ENCODE data around the gene VAV3. TPM values are rescaled to one million over a fixed set of nuclear protein-coding genes. Genes with fewer than 3 reads are reported as not detected.
A peak's percentile ranks its signal among the peaks of the same experiment; 100 is the strongest.

The VAV3 gene
- total and polyA plus RNA-seq, 10 of the 15 experiments (the other 5 are each of a cell fraction or from before 2014, with no cell fraction given): 0.84 to 5.5 (median 3.4) TPM

DNA sequence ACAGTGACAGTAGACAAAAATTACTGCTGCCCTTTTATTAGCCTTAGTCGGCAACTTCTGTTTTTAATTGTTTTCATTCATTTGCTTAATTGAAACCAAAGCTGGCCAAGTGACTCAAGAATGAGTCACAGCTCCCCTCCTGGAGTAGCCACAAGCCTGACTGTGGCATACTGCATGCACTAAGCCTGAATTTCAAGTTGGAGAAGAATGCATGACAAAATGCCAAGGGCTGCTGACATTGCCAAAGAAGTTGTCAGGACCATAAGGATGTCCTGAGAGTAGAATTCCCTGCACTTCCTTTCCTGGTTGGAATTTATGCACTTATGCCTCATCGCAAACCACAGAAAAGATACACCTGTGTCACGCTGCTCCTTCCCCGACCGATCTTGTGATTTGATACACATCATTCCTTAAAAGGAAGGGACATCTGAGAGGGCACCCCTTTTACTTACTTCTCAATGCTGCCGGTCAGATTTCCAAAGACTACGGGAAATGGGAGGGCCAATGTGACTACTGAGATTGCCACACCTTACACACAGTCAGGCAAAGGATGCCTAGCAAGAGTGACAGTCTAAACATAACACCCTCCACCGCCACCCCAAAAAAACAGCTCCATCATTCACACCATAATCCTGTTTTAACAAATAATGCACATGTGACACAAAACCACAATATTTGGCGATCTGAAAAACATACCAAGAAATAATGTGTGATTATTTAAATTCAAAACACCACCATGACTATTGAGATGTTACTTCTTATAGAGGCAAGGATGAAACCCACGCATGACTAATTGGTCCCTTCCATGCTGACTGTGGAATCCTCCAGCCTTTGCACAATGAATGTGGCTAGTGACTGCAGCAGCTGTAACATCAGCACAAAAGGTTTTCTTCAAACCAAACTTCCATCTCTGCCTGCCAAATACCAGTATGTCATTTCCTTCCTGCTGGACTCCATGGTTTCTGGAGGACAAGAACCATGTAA lies 28.2 kb downstream of the VAV3 start (continued):
- TF ChIP-seq, protein P1, sequence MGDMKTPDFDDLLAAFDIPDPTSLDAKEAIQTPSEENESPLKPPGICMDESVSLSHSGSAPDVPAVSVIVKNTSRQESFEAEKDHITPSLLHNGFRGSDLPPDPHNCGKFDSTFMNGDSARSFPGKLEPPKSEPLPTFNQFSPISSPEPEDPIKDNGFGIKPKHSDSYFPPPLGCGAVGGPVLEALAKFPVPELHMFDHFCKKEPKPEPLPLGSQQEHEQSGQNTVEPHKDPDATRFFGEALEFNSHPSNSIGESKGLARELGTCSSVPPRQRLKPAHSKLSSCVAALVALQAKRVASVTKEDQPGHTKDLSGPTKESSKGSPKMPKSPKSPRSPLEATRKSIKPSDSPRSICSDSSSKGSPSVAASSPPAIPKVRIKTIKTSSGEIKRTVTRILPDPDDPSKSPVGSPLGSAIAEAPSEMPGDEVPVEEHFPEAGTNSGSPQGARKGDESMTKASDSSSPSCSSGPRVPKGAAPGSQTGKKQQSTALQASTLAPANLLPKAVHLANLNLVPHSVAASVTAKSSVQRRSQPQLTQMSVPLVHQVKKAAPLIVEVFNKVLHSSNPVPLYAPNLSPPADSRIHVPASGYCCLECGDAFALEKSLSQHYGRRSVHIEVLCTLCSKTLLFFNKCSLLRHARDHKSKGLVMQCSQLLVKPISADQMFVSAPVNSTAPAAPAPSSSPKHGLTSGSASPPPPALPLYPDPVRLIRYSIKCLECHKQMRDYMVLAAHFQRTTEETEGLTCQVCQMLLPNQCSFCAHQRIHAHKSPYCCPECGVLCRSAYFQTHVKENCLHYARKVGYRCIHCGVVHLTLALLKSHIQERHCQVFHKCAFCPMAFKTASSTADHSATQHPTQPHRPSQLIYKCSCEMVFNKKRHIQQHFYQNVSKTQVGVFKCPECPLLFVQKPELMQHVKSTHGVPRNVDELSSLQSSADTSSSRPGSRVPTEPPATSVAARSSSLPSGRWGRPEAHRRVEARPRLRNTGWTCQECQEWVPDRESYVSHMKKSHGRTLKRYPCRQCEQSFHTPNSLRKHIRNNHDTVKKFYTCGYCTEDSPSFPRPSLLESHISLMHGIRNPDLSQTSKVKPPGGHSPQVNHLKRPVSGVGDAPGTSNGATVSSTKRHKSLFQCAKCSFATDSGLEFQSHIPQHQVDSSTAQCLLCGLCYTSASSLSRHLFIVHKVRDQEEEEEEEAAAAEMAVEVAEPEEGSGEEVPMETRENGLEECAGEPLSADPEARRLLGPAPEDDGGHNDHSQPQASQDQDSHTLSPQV (IDR thresholded peaks at IDR 0.05): no peak
- TF ChIP-seq JUNB (IDR thresholded peaks at IDR 0.05) (peak; percentile 82), KLF5 (IDR thresholded peaks at IDR 0.05; ENCODE audit: partially characterized antibody) (no peak), POLR2A (IDR thresholded peaks at IDR 0.05; ENCODE audit: low read depth, low read length) (no peak), FOXM1 (IDR thresholded peaks at IDR 0.05; ENCODE audit: low read depth, low read length) (0 out of 2 replicates have a peak, but pooled peaks have one; percentile 52), ZBED1 (IDR thresholded peaks at IDR 0.05; ENCODE audit: borderline replicate concordance) (no peak), TBL1XR1 (IDR thresholded peaks at IDR 0.05; ENCODE audit: low read depth, low read length) (0 out of 2 replicates have a peak, but pooled peaks have one; percentile 56), GABPA (IDR thresholded peaks at IDR 0.05; ENCODE audit: low read depth) (0 out of 2 replicates have a peak, but pooled peaks have one; percentile 23), ZNF24 (IDR thresholded peaks at IDR 0.05) (0 out of 2 replicates have a peak, but pooled peaks have one; percentile 30), HDAC6 (IDR thresholded peaks at IDR 0.05; ENCODE audit: unreplicated experiment) (no peak)
- TF ChIP-seq, protein P2, sequence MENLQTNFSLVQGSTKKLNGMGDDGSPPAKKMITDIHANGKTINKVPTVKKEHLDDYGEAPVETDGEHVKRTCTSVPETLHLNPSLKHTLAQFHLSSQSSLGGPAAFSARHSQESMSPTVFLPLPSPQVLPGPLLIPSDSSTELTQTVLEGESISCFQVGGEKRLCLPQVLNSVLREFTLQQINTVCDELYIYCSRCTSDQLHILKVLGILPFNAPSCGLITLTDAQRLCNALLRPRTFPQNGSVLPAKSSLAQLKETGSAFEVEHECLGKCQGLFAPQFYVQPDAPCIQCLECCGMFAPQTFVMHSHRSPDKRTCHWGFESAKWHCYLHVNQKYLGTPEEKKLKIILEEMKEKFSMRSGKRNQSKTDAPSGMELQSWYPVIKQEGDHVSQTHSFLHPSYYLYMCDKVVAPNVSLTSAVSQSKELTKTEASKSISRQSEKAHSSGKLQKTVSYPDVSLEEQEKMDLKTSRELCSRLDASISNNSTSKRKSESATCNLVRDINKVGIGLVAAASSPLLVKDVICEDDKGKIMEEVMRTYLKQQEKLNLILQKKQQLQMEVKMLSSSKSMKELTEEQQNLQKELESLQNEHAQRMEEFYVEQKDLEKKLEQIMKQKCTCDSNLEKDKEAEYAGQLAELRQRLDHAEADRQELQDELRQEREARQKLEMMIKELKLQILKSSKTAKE (IDR thresholded peaks at IDR 0.05; ENCODE audit: low read depth, poor library complexity, severe bottlenecking): peak; percentile 25
- TF ChIP-seq, protein P3, sequence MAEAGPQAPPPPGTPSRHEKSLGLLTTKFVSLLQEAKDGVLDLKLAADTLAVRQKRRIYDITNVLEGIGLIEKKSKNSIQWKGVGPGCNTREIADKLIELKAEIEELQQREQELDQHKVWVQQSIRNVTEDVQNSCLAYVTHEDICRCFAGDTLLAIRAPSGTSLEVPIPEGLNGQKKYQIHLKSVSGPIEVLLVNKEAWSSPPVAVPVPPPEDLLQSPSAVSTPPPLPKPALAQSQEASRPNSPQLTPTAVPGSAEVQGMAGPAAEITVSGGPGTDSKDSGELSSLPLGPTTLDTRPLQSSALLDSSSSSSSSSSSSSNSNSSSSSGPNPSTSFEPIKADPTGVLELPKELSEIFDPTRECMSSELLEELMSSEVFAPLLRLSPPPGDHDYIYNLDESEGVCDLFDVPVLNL (IDR thresholded peaks at IDR 0.05; ENCODE audit: low read depth, low read length): no peak
- TF ChIP-seq, protein P4, sequence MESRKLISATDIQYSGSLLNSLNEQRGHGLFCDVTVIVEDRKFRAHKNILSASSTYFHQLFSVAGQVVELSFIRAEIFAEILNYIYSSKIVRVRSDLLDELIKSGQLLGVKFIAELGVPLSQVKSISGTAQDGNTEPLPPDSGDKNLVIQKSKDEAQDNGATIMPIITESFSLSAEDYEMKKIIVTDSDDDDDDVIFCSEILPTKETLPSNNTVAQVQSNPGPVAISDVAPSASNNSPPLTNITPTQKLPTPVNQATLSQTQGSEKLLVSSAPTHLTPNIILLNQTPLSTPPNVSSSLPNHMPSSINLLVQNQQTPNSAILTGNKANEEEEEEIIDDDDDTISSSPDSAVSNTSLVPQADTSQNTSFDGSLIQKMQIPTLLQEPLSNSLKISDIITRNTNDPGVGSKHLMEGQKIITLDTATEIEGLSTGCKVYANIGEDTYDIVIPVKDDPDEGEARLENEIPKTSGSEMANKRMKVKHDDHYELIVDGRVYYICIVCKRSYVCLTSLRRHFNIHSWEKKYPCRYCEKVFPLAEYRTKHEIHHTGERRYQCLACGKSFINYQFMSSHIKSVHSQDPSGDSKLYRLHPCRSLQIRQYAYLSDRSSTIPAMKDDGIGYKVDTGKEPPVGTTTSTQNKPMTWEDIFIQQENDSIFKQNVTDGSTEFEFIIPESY (IDR thresholded peaks at IDR 0.05): no peak
- TF ChIP-seq, protein P5, sequence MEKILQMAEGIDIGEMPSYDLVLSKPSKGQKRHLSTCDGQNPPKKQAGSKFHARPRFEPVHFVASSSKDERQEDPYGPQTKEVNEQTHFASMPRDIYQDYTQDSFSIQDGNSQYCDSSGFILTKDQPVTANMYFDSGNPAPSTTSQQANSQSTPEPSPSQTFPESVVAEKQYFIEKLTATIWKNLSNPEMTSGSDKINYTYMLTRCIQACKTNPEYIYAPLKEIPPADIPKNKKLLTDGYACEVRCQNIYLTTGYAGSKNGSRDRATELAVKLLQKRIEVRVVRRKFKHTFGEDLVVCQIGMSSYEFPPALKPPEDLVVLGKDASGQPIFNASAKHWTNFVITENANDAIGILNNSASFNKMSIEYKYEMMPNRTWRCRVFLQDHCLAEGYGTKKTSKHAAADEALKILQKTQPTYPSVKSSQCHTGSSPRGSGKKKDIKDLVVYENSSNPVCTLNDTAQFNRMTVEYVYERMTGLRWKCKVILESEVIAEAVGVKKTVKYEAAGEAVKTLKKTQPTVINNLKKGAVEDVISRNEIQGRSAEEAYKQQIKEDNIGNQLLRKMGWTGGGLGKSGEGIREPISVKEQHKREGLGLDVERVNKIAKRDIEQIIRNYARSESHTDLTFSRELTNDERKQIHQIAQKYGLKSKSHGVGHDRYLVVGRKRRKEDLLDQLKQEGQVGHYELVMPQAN (conservative IDR thresholded peaks at IDR 0.05): no peak
- TF ChIP-seq, protein P6, sequence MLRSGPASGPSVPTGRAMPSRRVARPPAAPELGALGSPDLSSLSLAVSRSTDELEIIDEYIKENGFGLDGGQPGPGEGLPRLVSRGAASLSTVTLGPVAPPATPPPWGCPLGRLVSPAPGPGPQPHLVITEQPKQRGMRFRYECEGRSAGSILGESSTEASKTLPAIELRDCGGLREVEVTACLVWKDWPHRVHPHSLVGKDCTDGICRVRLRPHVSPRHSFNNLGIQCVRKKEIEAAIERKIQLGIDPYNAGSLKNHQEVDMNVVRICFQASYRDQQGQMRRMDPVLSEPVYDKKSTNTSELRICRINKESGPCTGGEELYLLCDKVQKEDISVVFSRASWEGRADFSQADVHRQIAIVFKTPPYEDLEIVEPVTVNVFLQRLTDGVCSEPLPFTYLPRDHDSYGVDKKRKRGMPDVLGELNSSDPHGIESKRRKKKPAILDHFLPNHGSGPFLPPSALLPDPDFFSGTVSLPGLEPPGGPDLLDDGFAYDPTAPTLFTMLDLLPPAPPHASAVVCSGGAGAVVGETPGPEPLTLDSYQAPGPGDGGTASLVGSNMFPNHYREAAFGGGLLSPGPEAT (IDR thresholded peaks at IDR 0.05; ENCODE audit: low read depth): peak; percentile 45; the same call in 1 of the 2 replicates

Measured in GM12878 (cell line).